SH-SY5Y (cell line): Measurements from ENCODE around the gene NACA.

Source experiments
- GATA2 ChIP-seq: IDR thresholded peaks from 2 replicates; pipeline ENCODE4 v1.6.1; 2011; ENCODE audit warnings: mild to moderate bottlenecking, low read depth, low read length
- GATA3 ChIP-seq: IDR thresholded peaks from 2 replicates; pipeline ENCODE4 v1.6.1; 2011; ENCODE audit warnings: low read depth, mild to moderate bottlenecking, low read length, moderate library complexity

GRCh38 chr12:56719056-56719455, 6.0 kb downstream of the NACA start:
- TF ChIP-seq GATA2 (no peak), GATA3 (no peak)
